Neural progenitor cell (in vitro differentiated cells): ENCODE data around the gene NGRN.

ENCODE experiments used
- EZH2 ChIP-seq: fragments of 200-600 bp; sonication (generic); IDR thresholded peaks from 2 replicates; pipeline ENCODE4 v1.6.1; 2017; ENCODE audit warnings: antibody characterized with exemption, mild to moderate bottlenecking, moderate library complexity
- EZH2phosphoT487 ChIP-seq: fragments of 200-600 bp; sonication (generic); IDR thresholded peaks from 2 replicates; pipeline ENCODE4 v1.6.1; 2017; ENCODE audit warnings: antibody characterized with exemption
- TF ChIP-seq, protein P1 (sequence below): fragments of 200-600 bp; sonication (generic); IDR thresholded peaks from 2 replicates; pipeline ENCODE4 v1.5.1; 2017; ENCODE audit warnings: antibody characterized with exemption, mild to moderate bottlenecking

DNA sequence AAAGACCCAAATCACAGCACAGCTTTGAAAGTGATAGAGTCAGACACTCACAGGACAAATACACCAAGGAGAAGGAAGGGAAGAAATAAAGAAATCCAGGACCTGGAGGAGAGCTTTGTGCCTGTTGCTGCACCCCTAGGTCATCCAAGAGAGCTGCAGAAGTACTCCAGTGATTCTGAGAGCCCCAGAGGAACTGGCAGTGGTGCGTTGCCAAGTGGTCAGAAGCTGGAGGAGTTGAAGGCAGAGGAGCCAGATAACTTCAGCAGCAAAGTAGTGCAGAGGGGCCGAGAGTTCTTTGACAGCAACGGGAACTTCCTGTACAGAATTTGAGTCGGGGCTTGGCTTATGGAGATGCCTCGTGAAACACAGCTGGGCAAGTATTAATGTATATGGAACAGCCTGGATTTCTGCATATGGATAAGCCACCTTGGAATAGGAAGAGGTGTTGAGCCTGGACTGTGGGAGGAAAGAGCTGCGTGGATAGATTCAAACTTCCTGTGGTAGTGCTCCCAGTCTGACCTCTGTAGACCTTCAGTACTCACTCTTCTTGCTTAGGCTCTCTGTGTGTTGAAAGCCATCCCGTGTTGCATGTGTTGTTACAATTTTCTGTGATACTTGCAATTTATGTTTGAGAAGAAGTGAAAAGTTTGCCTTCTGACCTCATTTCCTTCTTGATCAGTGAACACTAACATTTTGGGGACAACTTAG is 6.1 kb downstream of the NGRN start:
- TF ChIP-seq, protein P1, sequence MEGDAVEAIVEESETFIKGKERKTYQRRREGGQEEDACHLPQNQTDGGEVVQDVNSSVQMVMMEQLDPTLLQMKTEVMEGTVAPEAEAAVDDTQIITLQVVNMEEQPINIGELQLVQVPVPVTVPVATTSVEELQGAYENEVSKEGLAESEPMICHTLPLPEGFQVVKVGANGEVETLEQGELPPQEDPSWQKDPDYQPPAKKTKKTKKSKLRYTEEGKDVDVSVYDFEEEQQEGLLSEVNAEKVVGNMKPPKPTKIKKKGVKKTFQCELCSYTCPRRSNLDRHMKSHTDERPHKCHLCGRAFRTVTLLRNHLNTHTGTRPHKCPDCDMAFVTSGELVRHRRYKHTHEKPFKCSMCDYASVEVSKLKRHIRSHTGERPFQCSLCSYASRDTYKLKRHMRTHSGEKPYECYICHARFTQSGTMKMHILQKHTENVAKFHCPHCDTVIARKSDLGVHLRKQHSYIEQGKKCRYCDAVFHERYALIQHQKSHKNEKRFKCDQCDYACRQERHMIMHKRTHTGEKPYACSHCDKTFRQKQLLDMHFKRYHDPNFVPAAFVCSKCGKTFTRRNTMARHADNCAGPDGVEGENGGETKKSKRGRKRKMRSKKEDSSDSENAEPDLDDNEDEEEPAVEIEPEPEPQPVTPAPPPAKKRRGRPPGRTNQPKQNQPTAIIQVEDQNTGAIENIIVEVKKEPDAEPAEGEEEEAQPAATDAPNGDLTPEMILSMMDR, result no peak
- TF ChIP-seq EZH2 (no peak), EZH2phosphoT487 (no peak)
